ENCODE data around the gene PPP1R9A. TPM values are rescaled to one million over a fixed set of nuclear protein-coding genes. Genes with fewer than 3 reads are reported as not detected.

Gene PPP1R9A
- total and polyA plus RNA-seq, 7 donors: 1.8 to 51.3 (median 43.5) TPM

DNA sequence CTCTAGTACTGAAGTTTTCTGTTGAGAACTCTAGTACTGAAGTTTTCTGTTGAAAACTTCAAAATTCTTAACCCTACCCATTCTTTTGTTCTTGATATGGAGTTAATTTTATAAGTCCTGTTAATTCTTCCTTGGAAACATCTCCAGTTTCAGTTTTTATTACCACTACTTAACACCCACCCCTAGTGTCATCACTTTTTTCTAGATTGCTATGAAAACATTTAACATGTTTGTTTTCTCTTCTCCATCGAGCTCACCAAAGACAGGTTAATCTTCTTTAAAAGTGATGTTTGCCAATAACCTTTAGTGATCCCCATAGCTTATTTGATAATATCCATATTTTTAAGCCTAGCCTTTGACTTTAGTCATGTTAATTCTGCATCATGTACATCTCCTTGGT lies 147.9 kb downstream of the PPP1R9A start:
- no peaks in the 10 kb centered on the region for H3K36me3 ChIP-seq
- no peak overlapping the region for H3K4me3 ChIP-seq
- H3K27ac ChIP-seq: no peak overlapping the region
- H3K4me1 ChIP-seq: peaks cover 0 to 37% (median 24%) of the 10 kb centered on the region in 4 donors
- no peaks in the 10 kb centered on the region for H3K9me3 ChIP-seq
- TF ChIP-seq, protein P1, sequence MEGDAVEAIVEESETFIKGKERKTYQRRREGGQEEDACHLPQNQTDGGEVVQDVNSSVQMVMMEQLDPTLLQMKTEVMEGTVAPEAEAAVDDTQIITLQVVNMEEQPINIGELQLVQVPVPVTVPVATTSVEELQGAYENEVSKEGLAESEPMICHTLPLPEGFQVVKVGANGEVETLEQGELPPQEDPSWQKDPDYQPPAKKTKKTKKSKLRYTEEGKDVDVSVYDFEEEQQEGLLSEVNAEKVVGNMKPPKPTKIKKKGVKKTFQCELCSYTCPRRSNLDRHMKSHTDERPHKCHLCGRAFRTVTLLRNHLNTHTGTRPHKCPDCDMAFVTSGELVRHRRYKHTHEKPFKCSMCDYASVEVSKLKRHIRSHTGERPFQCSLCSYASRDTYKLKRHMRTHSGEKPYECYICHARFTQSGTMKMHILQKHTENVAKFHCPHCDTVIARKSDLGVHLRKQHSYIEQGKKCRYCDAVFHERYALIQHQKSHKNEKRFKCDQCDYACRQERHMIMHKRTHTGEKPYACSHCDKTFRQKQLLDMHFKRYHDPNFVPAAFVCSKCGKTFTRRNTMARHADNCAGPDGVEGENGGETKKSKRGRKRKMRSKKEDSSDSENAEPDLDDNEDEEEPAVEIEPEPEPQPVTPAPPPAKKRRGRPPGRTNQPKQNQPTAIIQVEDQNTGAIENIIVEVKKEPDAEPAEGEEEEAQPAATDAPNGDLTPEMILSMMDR (IDR thresholded peaks at IDR 0.05): no peak
- TF ChIP-seq POLR2AphosphoS5 (IDR thresholded peaks at IDR 0.05) (no peak), POLR2A (IDR thresholded peaks at IDR 0.05) (no peak), EP300 (IDR thresholded peaks at IDR 0.05) (no peak)
- WGBS, 2 donors: 17 to 53% methylated on average over 1 of the region's 1 CpG
- no peak for DNase-seq
- no peaks in the 10 kb centered on the region for H3K27me3 ChIP-seq
- intact Hi-C loops (cut with DNase I): no loop called here

DNA sequence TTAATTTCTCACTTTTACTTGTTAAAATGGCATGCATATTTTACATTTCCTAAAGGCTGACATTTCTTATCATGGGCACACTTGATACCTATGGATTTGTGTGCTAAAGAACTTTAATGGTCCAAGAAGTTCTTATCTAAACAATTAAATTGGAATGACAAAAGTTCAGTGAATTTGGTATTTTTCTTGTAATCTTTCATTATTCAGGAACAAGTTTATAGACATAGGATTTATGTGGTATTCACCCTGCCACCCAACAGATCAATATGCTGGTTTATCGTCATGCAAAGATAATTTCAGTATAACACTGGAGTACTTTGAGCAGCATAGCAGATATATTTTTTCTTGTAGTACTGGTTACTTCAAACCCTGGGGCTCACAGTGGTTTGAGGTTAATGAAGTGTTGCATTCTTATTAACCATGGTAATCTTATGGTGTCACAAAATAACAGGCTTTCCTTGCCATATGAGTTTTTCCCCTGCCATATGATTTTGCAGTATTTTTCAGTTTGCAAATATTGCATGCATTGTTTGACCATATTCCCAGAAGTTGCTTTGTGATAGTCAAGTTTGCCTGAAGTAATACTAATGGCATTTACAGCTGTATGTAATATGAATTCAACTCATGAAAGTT lies 148.8 kb downstream of the PPP1R9A start:
- TF ChIP-seq, protein P1 (IDR thresholded peaks at IDR 0.05): no peak
- TF ChIP-seq POLR2A (IDR thresholded peaks at IDR 0.05): no peak
- no peak for TF ChIP-seq EP300 (IDR thresholded peaks at IDR 0.05)
- no peak for TF ChIP-seq POLR2AphosphoS5 (IDR thresholded peaks at IDR 0.05)
- no peaks in the 10 kb centered on the region for H3K27me3 ChIP-seq
- H3K9me3 ChIP-seq: no peaks in the 10 kb centered on the region
- intact Hi-C loops (cut with DNase I): no loop called here
- H3K27ac ChIP-seq: no peak overlapping the region
- WGBS, 2 donors: 92 to 99% methylated on average over 1 of the region's 1 CpG
- no peaks in the 10 kb centered on the region for H3K36me3 ChIP-seq
- DNase-seq: no peak
- H3K4me3 ChIP-seq: no peak overlapping the region
- H3K4me1 ChIP-seq: peaks cover 0 to 40% (median 26%) of the 10 kb centered on the region in 4 donors

DNA sequence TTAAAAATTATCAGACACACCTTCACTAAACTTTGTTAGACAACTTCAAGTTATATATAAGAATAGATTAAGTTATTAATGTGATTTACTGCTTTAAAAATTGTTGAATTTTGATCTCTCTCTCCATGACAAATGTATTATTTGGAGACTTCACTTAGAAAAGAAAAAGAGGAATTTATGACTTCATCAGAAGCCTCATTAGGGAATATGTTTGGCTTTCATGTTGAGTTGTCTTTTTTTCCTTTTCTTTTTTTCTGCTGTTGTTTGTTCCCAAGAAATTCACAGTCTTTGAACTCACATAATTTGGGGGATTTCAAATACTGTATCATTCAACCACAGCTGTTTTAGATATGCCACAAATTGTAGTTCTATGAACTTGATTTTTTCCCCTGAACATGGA lies 149.5 kb downstream of the PPP1R9A start:
- no peak for TF ChIP-seq POLR2A (IDR thresholded peaks at IDR 0.05)
- TF ChIP-seq, protein P1 (IDR thresholded peaks at IDR 0.05): no peak
- TF ChIP-seq EP300 (IDR thresholded peaks at IDR 0.05): no peak
- TF ChIP-seq POLR2AphosphoS5 (IDR thresholded peaks at IDR 0.05): no peak

DNA sequence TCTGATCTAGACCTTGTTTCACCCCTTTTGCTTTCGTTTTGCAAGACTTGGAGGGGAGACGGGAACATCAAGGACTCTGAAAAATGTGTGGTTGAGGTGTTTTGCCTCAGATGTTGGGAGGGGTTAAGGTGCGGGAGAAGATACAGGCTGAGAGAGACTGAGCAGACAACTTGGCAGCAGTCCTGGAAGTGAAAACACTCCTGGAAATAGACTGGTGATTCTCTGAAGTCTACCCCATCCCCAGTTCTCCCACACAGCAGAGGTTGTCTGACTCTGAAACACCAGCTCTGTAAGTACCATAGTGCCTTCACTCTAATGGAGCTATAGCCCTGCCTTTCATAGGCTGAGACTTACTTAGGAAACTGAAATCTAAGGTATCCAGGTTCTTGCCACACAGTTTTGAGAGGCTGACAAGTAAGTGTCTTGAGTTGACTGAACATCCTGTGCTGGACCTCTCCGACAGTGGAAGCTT lies 152.5 kb downstream of the PPP1R9A start:
- Histone ChIP-seq H3K27me3 (no peaks in the 10 kb centered on the region), H3K4me3 (peak overlapping the region in 3 of 4 donors; percentile 10 to 24 (median 24)), H3K36me3 (no peaks in the 10 kb centered on the region), H3K9me3 (no peaks in the 10 kb centered on the region), H3K27ac (peak overlapping the region in 3 of 4 donors; percentile 46 to 78 (median 70)), H3K4me1 (peaks cover 0 to 24% (median 14%) of the 10 kb centered on the region in 4 donors)
- peak; percentile 67 for DNase-seq
- 85 to 90% methylated on average over 4 of the region's 4 CpGs for WGBS, 2 donors
- TF ChIP-seq POLR2AphosphoS5 (IDR thresholded peaks at IDR 0.05) (peak in 1 of 4 donors; percentile 37), POLR2A (IDR thresholded peaks at IDR 0.05) (no peak)
- TF ChIP-seq, protein P1 (IDR thresholded peaks at IDR 0.05): no peak
- intact Hi-C loops (cut with DNase I): no loop called here

More for the DNA sequence above, 149.5 kb downstream of the PPP1R9A start:
- Histone ChIP-seq H3K36me3 (no peaks in the 10 kb centered on the region), H3K4me3 (no peak overlapping the region), H3K27ac (no peak overlapping the region), H3K4me1 (peaks cover 0 to 40% (median 26%) of the 10 kb centered on the region in 4 donors), H3K9me3 (no peaks in the 10 kb centered on the region), H3K27me3 (no peaks in the 10 kb centered on the region)
- intact Hi-C loops (cut with DNase I): no loop called here
- no peak for DNase-seq

DNA sequence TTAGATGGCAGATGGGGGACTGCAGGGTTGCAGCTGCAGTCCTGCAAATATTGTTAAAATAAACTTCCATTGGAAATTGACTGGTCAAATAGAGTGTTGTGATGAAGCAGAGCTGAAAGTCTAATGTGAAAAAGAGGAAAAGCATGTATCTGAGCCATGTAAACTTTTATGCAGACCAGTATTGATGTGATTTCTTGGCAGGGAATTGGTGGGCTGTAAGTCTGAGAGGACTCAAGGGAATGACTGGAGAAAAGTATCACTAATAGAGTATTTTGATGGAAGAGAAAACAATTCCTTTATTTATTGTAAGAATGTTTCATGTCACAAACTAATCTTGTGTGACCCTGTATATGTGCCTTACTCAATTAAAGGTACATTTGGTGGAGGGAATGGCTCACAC lies 155.5 kb downstream of the PPP1R9A start:
- H3K4me3 ChIP-seq: no peak overlapping the region
- no peak for DNase-seq
- H3K27me3 ChIP-seq: no peaks in the 10 kb centered on the region
- intact Hi-C loops (cut with DNase I): no loop called here
- H3K36me3 ChIP-seq: no peaks in the 10 kb centered on the region
- TF ChIP-seq POLR2A (IDR thresholded peaks at IDR 0.05) (no peak), EP300 (IDR thresholded peaks at IDR 0.05) (no peak), POLR2AphosphoS5 (IDR thresholded peaks at IDR 0.05) (no peak)
- TF ChIP-seq, protein P1 (IDR thresholded peaks at IDR 0.05): no peak
- H3K4me1 ChIP-seq: peaks cover 0 to 41% (median 23%) of the 10 kb centered on the region in 4 donors
- H3K27ac ChIP-seq: no peak overlapping the region
- no peaks in the 10 kb centered on the region for H3K9me3 ChIP-seq

All from sigmoid colon (tissue), 7 donors.